Keratinocyte (primary cell): ENCODE results near the gene RBM25. TPM values are rescaled to one million over a fixed set of nuclear protein-coding genes. Genes with fewer than 3 reads are reported as not detected.

Experiments used
- DNase-seq: peaks from one replicate; pipeline ENCODE4 v3.0.0-alpha.2; 2011; ENCODE audit warnings: low read depth, missing footprints, low spot score
- FAIRE-seq: peaks from 2 replicates; lab custom pipeline; 2011; peaks lifted over from hg19 to GRCh38; lab: Jason Lieb, UNC
- H2AFZ ChIP-seq: 2 replicates; pipeline ENCODE4 v1.6.0; 2012; ENCODE audit warnings: low read length, control low read depth, inconsistent platforms; ENCODE audit not compliant: control insufficient read depth
- H3K27ac ChIP-seq: 2 replicates; pipeline ENCODE4 v1.5.1; 2011; ENCODE audit warnings: low read length; ENCODE audit not compliant: control insufficient read depth, insufficient read depth
- H3K27me3 ChIP-seq: 3 replicates; pipeline ENCODE4 v1.6.0; 2011; ENCODE audit warnings: low read length; ENCODE audit not compliant: control insufficient read depth, insufficient read depth; ENCODE audit errors: extremely low read depth
- H3K36me3 ChIP-seq, 2 experiments: 2 replicates in 1 of 2; 3 replicates in 1 of 2; pipeline ENCODE4 v1.5.1; 2011; ENCODE audit warnings: low read length in 2 of 2, mild to moderate bottlenecking in 1 of 2; ENCODE audit not compliant: control insufficient read depth in 2 of 2, insufficient read depth in 2 of 2; ENCODE audit errors: extremely low read depth in 1 of 2
- H3K4me1 ChIP-seq: 3 replicates; pipeline ENCODE4 v1.5.1; 2011; ENCODE audit warnings: low read length; ENCODE audit not compliant: control insufficient read depth, insufficient read depth; ENCODE audit errors: extremely low read depth
- H3K4me2 ChIP-seq: 3 replicates; pipeline ENCODE4 v1.6.0; 2011; ENCODE audit warnings: low read depth, low read length; ENCODE audit not compliant: control insufficient read depth, insufficient read depth; ENCODE audit errors: extremely low read depth
- H3K4me3 ChIP-seq, 3 experiments: fragments of 200-600 bp in 1 of 3; sonication (generic) in 1 of 3; 2 replicates in 2 of 3; 3 replicates in 1 of 3; pipeline ENCODE4 v1.5.1; 2011 to 2016; ENCODE audit warnings: low read length in 3 of 3, mild to moderate bottlenecking in 3 of 3, control low read depth in 2 of 3, inconsistent platforms in 1 of 3, low read depth in 1 of 3, mixed read lengths in 1 of 3, mixed run types in 1 of 3, moderate library complexity in 1 of 3; ENCODE audit not compliant: control insufficient read depth in 2 of 3, insufficient read depth in 2 of 3; ENCODE audit errors: extremely low read depth in 1 of 3
- H3K79me2 ChIP-seq: 2 replicates; pipeline ENCODE4 v1.6.0; 2012; ENCODE audit warnings: low read length; ENCODE audit not compliant: control insufficient read depth, insufficient read depth
- H3K9ac ChIP-seq: 3 replicates; pipeline ENCODE4 v1.6.0; 2011; ENCODE audit warnings: low read length; ENCODE audit not compliant: control insufficient read depth, insufficient read depth; ENCODE audit errors: extremely low read depth
- H3K9me1 ChIP-seq: 3 replicates; pipeline ENCODE4 v1.6.0; 2011; ENCODE audit warnings: low read length; ENCODE audit not compliant: control insufficient read depth, insufficient read depth; ENCODE audit errors: extremely low read depth
- H3K9me3 ChIP-seq: 2 replicates; pipeline ENCODE4 v1.5.1; 2012; ENCODE audit warnings: low read depth, low read length; ENCODE audit not compliant: control insufficient read depth
- H4K20me1 ChIP-seq: 3 replicates; pipeline ENCODE4 v1.6.0; 2011; ENCODE audit warnings: low read length; ENCODE audit not compliant: control insufficient read depth, insufficient read depth; ENCODE audit errors: extremely low read depth
- EZH2 ChIP-seq: IDR thresholded peaks from one replicate; pipeline ENCODE4 v1.6.1; 2012; ENCODE audit warnings: inconsistent platforms, mild to moderate bottlenecking, low read length, moderate library complexity
- dilution Hi-C: fragments of 300-500 bp; cut with MboI; formaldehyde crosslinking; loops from one replicate; pipeline ENCODE4 v1.7.0; 2020; ENCODE audit warnings: low sequenced_read_pairs; ENCODE audit not compliant: extremely low pct_ligation_motif_present
- polyA plus RNA-seq, 5 experiments: library from polyadenylated mRNA; depleted of rRNA in 3 of 5; stranded (reverse) in 3 of 5; stranded (forward) in 1 of 5; unstranded in 1 of 5; fragments of >200 nt; gene quantifications; 1 replicate in 1 of 5; 2 replicates in 3 of 5; 3 replicates in 1 of 5; pipeline versions ENCODE4 v1.2.1 to v1.2.3, GENCODE V29; 2011 to 2012; ENCODE audit warnings: missing spikeins in 2 of 5, low read depth in 1 of 5, low replicate concordance in 1 of 5
- TF ChIP-seq, protein P1 (sequence below), 3 experiments: IDR thresholded peaks in 1 of 3; conservative IDR thresholded peaks in 1 of 3; optimal IDR thresholded peaks in 1 of 3; 2 replicates in 2 of 3; 3 replicates in 1 of 3; pipeline versions ENCODE3 to v1.5.1; 2011; ENCODE audit warnings: low read length in 3 of 3, mild to moderate bottlenecking in 3 of 3, moderate library complexity in 2 of 3, control low read depth in 1 of 3, inconsistent platforms in 1 of 3; ENCODE audit not compliant: insufficient read depth in 2 of 3; ENCODE audit errors: extremely low read depth in 1 of 3

RBM25 gene
- polyA plus RNA-seq, 1 donor (not counting 4 experiments of a cell fraction or from before 2014, with no cell fraction given) = 47.4 TPM

GRCh38 chr14:73058922-73059673, 764 bp downstream of the RBM25 start:
- FAIRE-seq = no peak
- H2AFZ ChIP-seq = peak overlapping the region; percentile 71
- H3K9ac ChIP-seq = peak overlapping the region; percentile 99
- peaks cover 56% of the 10 kb centered on the region for H3K79me2 ChIP-seq
- H3K9me1 ChIP-seq = no peaks in the 10 kb centered on the region
- peak overlapping the region; percentile 90 to 99 (median 98) for H3K4me3 ChIP-seq
- dilution Hi-C loops = no loop called here
- H4K20me1 ChIP-seq = peaks cover 17% of the 10 kb centered on the region
- H3K4me1 ChIP-seq = peaks cover 6% of the 10 kb centered on the region
- H3K27ac ChIP-seq = peak overlapping the region; percentile 95
- peak overlapping the region; percentile 73 for H3K4me2 ChIP-seq
- no peaks in the 10 kb centered on the region for H3K9me3 ChIP-seq
- TF ChIP-seq, protein P1, sequence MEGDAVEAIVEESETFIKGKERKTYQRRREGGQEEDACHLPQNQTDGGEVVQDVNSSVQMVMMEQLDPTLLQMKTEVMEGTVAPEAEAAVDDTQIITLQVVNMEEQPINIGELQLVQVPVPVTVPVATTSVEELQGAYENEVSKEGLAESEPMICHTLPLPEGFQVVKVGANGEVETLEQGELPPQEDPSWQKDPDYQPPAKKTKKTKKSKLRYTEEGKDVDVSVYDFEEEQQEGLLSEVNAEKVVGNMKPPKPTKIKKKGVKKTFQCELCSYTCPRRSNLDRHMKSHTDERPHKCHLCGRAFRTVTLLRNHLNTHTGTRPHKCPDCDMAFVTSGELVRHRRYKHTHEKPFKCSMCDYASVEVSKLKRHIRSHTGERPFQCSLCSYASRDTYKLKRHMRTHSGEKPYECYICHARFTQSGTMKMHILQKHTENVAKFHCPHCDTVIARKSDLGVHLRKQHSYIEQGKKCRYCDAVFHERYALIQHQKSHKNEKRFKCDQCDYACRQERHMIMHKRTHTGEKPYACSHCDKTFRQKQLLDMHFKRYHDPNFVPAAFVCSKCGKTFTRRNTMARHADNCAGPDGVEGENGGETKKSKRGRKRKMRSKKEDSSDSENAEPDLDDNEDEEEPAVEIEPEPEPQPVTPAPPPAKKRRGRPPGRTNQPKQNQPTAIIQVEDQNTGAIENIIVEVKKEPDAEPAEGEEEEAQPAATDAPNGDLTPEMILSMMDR (optimal IDR thresholded peaks at IDR 0.05 in 1 of 3, IDR thresholded peaks at IDR 0.05 in 1 of 3, conservative IDR thresholded peaks at IDR 0.05 in 1 of 3; ENCODE audit: extremely low read depth in 1 of 3, insufficient read depth in 2 of 3, low read length in 3 of 3) = no peak
- TF ChIP-seq EZH2 = no peak
- H3K36me3 ChIP-seq = no peaks in the 10 kb centered on the region
- DNase-seq = no peak
- no peaks in the 10 kb centered on the region for H3K27me3 ChIP-seq

DNA sequence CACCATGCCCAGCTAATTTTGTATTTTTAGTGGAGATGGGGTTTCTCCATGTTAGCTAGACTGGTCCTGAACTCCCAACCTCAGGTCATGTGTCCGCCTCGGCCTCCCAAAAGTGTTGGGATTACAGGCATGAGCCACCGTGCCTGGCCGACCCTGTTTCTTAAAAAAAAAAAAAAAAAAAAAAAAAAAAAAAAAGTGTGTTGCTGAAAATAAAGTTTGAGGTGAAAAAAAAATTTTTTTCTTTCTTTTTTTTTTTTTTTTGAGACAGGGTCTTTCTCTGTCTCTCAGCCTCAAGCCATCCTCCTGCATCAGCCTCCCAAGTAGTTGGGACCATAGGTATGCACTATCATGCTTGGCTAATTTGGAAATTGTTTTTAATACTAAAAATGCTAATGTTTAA, 11.3 kb downstream of the RBM25 start:
- peaks cover 10% of the 10 kb centered on the region for H4K20me1 ChIP-seq
- no peak overlapping the region for H3K27ac ChIP-seq
- H3K9me3 ChIP-seq = no peaks in the 10 kb centered on the region
- H3K36me3 ChIP-seq = peaks cover 6 to 13% of the 10 kb centered on the region in 2 experiments
- H2AFZ ChIP-seq = no peak overlapping the region
- FAIRE-seq (no peak), DNase-seq (no peak)
- no peaks in the 10 kb centered on the region for H3K4me1 ChIP-seq
- H3K4me2 ChIP-seq = no peak overlapping the region
- no peaks in the 10 kb centered on the region for H3K27me3 ChIP-seq
- H3K4me3 ChIP-seq = no peak overlapping the region
- peaks cover 97% of the 10 kb centered on the region for H3K79me2 ChIP-seq
- dilution Hi-C loops = no loop called here
- TF ChIP-seq, protein P1 (optimal IDR thresholded peaks at IDR 0.05 in 1 of 3, IDR thresholded peaks at IDR 0.05 in 1 of 3, conservative IDR thresholded peaks at IDR 0.05 in 1 of 3; ENCODE audit: extremely low read depth in 1 of 3, insufficient read depth in 2 of 3, low read length in 3 of 3) = no peak
- no peak for TF ChIP-seq EZH2
- H3K9ac ChIP-seq = no peak overlapping the region
- no peaks in the 10 kb centered on the region for H3K9me1 ChIP-seq
